Measurements from ENCODE around the gene EPDR1.
A peak's percentile ranks its signal among the peaks of the same experiment; 100 is the strongest.
"Not testable (repeated sequence)": the region's sequence is repeated elsewhere in the genome, so short reads cannot be mapped to it uniquely, and the experiment has no call there.

The EPDR1 gene

DNA sequence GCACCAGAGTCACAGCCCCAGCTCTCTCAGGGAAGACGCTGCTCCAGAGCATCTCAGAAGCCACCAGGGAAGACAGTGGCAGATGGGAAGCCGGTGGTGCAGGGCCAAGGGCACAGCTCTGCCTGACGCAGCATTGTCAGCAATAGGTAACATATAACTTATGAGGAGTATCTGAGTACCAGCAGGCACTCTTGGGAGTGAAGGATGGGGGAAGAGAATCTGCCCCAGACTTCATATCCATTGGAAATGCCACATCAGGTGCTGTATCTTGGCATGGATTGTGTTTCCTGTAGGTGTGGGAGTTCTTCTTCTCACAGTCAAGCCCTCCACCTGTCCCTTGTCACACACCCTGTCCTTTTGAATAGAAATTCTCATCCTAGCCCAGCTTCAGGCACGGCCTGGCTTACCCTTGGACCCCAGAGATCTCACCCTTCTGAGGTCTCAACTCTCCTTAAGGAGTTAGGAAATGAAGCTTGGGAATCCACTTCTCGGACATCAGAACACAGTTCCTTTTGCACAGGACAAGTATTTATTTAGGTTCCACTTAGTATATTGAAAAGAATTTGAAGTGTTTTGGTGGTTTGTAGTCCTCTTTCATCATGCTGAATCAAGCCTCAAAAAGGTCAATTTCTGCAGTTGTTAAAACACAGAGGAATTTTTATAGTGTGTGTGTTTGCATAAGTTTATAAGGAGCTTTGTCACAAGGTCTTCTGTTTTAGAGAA lies 9.9 kb downstream of the EPDR1 start:
- no peak for DNase-seq

- DNase-seq = no peak
These were observed 12.1 kb downstream of the EPDR1 start for GRCh38 chr7:37932543-37932942.

DNA sequence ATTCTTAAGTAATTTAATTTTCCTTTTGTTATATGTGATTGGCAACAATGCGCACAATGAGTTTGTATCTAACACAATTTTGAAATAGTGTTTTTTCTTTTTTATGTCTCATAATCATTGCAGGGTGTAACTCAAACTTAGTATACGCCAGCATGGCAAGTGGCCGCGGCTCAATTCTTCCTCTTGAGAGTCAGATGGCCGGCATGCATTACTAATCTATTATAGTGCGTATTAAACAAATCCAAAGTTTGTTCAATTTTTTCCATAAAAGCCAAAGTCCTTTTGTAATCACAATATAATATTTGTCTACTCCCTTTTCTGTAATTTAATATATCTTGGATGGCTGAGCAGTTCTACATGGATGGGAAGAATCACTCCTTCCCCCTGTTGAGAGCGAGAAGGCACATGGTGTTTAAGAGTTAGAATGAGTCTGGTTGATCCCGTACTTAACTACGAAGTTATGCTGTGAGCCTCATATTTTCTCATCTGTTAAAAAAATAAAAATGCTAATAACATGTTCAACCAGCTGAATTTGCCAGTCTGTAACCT lies 12.7 kb downstream of the EPDR1 start:
- DNase-seq = no peak

DNA sequence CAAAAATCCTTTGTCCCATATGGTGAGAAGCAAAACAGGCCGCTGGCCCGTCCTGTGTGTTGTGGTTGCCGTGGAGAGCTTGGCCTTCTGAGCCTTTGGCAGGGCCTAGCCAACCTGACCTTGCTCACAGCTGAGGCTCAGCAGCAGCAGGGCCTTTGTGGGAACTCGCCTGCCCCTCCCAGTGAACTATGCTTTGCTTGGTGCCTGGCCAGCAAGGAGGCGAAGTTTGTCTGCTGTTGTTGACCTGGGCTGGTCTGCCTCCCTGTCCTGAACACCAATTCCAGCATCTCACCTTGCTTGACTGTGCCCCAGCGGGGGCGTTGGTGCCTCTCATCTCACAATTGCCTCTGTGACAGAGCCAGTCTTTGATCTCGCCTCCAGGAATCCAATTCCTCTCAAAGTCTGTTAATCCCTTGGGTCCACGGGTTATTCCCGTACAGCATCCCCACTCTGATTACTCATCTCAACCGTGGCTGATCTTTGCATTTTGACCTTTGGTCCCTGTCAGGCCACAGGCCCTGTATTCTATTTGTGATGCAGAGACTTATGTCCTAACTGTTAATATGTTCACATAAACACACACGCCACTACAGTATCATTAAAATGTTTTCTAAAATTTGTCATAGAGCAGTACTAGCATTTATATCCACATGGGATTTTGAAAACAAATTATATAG lies 22.6 kb downstream of the EPDR1 start:
- peak; percentile 52 for DNase-seq

DNA sequence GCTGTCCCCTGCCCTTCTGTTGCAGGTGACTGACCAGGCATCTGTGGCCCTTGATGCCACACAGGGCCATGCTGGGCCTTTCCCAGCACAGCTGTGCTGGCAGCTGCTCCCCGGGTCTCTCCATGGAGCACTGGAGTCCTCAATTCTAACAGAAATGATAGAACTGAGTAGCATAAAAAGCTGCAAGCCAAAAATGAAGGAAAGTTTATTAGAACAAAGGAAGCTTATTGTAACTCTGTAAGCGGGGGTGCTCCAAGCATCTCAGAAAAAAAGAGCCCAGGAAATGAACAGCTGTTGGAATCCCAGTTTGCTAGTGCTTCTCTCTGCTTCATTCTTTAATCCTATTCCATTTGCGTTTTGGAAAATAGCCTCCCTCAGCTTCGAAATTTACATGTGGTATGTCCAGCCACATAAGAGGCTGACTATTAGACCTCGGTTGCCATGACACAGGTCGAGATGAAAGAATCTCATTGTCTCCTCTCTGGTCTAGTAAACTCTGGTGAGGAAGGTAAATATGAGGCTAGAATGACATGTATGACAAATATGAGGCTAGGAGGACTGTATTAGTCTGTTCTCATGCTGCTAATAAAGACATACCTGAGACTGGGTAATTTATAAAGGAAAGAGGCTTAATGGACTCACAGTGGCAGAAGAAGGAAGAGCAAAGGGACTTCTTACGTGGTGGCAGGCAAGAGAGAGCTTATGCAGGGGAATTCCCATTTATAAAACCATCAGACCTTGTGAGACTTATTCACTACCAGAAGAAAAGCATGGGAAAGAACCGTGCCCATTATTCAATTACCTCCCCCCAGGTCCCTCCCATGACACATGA lies 23.7 kb downstream of the EPDR1 start:
- DNase-seq = peak; percentile 14

DNA sequence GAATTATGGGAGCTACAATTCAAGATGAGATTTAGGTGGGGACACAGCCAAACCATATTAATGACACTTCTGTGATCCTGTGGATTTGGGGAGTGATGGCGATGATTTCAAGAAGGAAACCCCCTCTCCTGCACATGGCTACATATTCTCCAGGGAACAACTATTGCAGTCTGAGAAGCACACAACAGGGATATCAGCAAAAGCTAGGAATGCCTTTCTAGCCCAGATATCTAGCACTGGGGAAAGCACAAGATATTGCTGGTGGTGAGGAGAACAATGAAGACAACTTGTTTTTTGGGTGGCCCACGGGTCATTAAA lies 24.3 kb downstream of the EPDR1 start:
- peak; percentile 15 for DNase-seq

GRCh38 chr7:37945336-37945735 lies 24.9 kb downstream of the EPDR1 start:
- DNase-seq = no peak

GRCh38 chr7:37947138-37947940 lies 26.9 kb downstream of the EPDR1 start:
- DNase-seq = peak; percentile 54

GRCh38 chr7:37947941-37948210 lies 27.4 kb downstream of the EPDR1 start:
- DNase-seq = no peak

DNA sequence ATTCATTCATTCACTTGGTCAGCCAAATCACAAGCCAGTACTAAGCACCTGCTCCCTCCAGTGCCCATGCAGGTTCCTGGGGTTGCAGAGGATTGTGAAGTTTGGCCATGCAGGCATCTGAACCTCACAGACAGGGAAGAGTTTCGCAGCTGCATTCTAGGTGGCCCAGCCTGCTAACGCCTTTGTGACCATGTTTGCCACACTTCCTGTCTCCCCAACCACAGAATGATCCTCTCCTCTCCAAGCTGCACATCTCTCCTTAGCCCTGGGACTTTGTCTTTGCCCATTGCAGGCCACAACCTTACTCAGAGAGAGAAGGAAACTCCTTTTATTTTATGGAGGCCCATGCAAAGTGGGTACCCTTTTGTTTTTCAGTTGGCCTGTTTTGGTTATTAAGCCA lies 31.8 kb downstream of the EPDR1 start:
- DNase-seq = no peak

DNA sequence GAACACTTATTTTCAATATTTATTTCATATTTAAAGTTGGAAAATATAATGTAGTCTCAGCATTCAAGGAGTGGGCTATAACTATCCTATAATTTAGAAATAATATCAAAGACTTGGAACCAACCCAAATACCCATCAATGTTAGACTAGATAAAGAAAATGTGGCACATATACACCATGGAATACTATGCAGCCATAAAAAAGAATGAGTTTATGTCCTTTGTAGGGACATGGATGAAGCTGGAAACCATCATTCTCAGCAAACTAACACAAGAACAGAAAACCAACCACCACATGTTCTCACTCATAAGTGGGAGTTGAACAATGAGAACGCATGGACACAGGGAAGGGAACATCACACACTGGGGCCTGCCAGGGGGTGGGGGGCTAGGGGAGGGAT lies 33.8 kb downstream of the EPDR1 start:
- DNase-seq = not testable (repeated sequence)

- no peak for DNase-seq
These were observed 36.4 kb downstream of the EPDR1 start for GRCh38 chr7:37956791-37957190.

DNA sequence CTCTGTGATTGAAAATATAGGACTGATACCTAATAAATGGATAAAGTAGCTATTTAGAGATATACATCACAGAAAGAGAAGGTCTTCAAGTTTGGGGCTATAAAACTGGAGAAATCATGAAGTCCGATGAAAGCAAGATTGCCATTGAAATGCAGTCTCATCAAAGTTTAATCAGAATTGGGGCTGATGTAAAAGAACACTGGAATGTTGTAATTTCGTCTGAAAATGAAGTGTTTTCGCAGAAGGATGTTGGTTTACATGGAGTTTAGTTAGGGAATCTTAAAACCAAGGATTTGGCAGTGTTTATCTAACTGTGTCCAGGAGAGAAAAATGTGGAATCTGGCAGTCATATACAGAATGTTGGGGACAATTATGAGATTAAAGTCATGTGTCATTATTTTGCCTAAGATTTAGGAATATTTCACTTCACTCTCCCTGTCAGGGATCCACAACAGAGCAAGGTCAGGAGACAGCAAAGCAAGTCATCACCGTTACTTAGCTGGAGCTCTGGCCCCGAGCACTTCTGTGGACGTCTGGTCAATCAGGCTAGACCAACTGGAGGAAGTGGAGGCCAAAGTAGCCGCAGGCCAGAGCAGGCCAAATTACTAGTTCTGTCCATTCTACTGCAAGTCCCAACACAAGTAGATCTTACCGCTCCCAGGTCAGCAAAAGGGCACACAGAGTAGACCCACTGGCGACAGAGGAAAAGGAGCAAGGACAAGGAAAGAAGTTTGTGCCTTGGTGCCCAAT lies 37.0 kb downstream of the EPDR1 start:
- DNase-seq = no peak

GRCh38 chr7:37960483-37960882 lies 40.0 kb downstream of the EPDR1 start:
- DNase-seq = no peak

DNA sequence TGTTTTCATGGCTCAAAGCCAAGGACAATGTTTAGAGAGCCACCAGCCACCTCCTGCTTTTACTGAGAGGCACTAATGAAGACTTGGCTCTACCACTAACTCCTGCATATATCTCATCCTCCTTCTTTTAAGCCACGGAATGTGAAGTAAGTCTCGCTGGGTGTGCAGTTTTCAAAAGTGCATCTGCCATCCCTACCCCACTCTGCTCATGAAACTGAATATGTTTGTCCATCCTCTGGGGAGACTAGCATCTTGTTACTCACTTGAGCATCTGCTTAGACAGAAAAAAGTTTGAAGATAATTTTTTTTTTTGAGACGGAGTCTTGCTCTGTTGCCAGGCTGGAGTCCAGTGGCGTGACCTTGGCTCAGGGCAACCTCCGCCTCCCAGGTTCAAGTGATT lies 40.8 kb downstream of the EPDR1 start:
- DNase-seq = no peak

DNA sequence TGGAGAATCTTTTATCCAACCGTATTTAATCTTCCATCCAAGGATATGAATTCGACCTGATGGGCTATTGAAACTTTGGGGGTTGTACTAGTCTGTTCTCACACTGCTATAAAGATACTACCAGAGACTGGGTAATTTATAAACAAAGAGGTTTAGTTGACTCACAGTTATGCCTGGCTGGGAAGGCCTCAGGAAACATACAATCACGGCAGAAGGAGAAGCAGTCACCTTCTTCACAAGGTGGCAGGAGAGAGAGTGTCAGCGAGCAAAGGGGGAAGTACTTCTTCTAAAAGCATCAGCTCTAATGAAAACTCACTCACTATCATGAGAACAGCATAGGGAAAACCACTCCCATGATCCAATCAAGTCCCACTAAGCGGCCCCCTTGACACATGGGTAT lies 43.8 kb downstream of the EPDR1 start:
- no peak for DNase-seq

- no peak for DNase-seq
These were observed 49.8 kb downstream of the EPDR1 start for GRCh38 chr7:37970211-37970610.

GRCh38 chr7:37971491-37971890 lies 51.1 kb downstream of the EPDR1 start:
- DNase-seq = no peak

- no peak for DNase-seq
These were observed 53.5 kb downstream of the EPDR1 start for GRCh38 chr7:37973915-37974314.

- DNase-seq = no peak
These were observed 54.3 kb downstream of the EPDR1 start for GRCh38 chr7:37974711-37975110.

GRCh38 chr7:37977243-37977642 lies 56.8 kb downstream of the EPDR1 start:
- DNase-seq = no peak

DNA sequence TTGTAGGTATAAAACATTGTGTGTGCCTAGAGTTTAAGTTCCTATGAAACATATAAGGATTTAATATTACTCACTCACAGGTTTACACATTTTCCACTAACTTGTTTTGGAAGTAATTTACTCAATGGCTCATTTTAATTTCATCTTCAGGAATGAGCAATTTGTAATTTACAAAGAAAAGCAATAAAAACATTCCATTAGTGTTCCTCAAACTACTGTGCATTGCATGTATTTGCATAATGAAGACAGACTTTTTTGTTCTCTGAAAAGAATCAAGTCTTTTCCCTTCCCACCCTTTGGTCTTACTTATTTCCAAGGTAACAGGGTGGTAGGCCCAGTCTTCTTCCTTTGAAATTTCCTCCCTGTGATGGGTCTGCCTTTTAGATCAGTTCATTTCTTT lies 61.2 kb downstream of the EPDR1 start:
- no peak for DNase-seq

Measured in retina (tissue), 1 donor.